ENCODE measurements around the gene FUT2. TPM values are rescaled to one million over a fixed set of nuclear protein-coding genes. Genes with fewer than 3 reads are reported as not detected.
"Not testable (repeated sequence)": the region's sequence is repeated elsewhere in the genome, so short reads cannot be mapped to it uniquely, and the experiment has no call there.

Gene FUT2
- total RNA-seq, 2 experiments from 2014 or later = not detected

DNA sequence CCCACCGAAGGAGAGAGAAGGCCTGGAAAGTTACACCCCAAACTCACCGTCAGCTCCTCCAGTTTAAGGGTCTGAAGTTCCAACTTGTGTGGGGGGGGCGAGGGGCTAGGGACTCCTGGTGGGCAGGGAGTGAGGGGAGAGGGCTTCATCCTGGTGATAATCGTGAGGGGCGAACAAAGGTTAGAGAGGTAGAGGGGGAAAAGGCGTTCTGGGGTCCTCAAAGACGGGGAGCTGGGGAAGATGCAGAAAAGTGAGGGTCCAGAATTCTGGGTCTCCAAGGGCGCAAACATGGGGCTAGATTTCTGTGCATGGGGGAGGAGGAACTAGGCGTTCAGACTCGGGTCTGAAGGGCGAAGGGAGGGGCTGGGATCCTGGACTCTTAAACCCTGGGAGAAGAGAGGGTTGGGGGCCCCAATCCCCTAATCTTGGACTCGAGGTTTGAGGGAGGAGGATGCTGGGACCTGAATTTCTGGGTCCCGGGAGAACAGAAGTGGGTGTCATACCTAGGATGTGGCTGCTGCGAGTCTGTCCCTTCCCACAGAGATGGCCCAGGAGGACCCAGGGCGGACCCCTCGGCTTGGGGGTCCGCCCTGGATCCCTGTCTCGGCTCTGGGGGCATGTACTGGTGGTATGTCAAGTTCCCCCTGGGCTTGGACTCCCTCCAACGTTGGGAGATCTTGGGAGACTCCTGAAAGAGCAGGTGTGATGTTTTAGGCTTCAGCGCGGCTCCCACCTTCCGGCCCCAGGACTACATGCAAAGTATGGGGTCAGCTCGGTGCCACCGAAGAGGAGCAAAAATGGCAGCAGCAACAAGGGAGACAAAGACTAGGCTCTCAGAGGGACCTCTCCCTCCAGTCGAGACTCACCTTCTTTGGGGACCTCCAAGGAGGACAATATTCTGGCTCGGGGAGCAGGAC lies 19.2 kb downstream of the FUT2 start:
- Histone ChIP-seq H3K27me3 (ENCODE audit: control insufficient read depth in 1 of 2, insufficient read depth in 2 of 2, low read length in 2 of 2) (no peaks in the 10 kb centered on the region), H3K4me1 (ENCODE audit: insufficient read depth, low read length) (peaks cover 25% of the 10 kb centered on the region), H3K36me3 (ENCODE audit: insufficient read depth, low read length) (no peaks in the 10 kb centered on the region), H3K9me3 (ENCODE audit: control insufficient read depth in 1 of 2, insufficient read depth in 1 of 2, low read length in 2 of 2) (no peaks in the 10 kb centered on the region), H3K4me3 (ENCODE audit: low read length) (peak overlapping the region; percentile 68), H3K27ac (ENCODE audit: low read depth in 1 of 2, low read length in 2 of 2) (peak overlapping the region; percentile 23 to 41)
- Mint-ChIP-seq H3K27me3 (no peaks in the 10 kb centered on the region), H3K9me3 (no peaks in the 10 kb centered on the region), H3K27ac (peak overlapping the region; percentile 50), H3K4me1 (ENCODE audit: low read depth) (peaks cover 21% of the 10 kb centered on the region), H3K36me3 (ENCODE audit: low read depth) (no peaks in the 10 kb centered on the region), H3K4me3 (peak overlapping the region; percentile 81)
- TF ChIP-seq, protein P1, sequence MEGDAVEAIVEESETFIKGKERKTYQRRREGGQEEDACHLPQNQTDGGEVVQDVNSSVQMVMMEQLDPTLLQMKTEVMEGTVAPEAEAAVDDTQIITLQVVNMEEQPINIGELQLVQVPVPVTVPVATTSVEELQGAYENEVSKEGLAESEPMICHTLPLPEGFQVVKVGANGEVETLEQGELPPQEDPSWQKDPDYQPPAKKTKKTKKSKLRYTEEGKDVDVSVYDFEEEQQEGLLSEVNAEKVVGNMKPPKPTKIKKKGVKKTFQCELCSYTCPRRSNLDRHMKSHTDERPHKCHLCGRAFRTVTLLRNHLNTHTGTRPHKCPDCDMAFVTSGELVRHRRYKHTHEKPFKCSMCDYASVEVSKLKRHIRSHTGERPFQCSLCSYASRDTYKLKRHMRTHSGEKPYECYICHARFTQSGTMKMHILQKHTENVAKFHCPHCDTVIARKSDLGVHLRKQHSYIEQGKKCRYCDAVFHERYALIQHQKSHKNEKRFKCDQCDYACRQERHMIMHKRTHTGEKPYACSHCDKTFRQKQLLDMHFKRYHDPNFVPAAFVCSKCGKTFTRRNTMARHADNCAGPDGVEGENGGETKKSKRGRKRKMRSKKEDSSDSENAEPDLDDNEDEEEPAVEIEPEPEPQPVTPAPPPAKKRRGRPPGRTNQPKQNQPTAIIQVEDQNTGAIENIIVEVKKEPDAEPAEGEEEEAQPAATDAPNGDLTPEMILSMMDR (IDR thresholded peaks at IDR 0.05) = no peak
- POLR2A ChIA-PET = interaction anchor here (0.7 to 2.9 kb wide), 7 partner anchors 10 to 279 kb away, joined by 3 to 21 read pairs (median 4); partner anchors contain the start of genes CA11 and RUVBL2
- intact Hi-C loops (cut with DNase I, micrococcal nuclease) = loop anchor here (1.0 to 10.0 kb wide), 5 partner anchors 23 to 210 kb away; partner anchors contain the start of gene CA11 (in 1 of the 2)
- DNase-seq = peak in 1 of 14 experiments; percentile 37
- no peak for ATAC-seq (ENCODE audit: poor library complexity)
- CTCF ChIA-PET = interaction anchor here (1.0 to 2.2 kb wide), 2 partner anchors 24 to 80 kb away, joined by 3 to 6 read pairs; no protein-coding TSS in a partner anchor

DNA sequence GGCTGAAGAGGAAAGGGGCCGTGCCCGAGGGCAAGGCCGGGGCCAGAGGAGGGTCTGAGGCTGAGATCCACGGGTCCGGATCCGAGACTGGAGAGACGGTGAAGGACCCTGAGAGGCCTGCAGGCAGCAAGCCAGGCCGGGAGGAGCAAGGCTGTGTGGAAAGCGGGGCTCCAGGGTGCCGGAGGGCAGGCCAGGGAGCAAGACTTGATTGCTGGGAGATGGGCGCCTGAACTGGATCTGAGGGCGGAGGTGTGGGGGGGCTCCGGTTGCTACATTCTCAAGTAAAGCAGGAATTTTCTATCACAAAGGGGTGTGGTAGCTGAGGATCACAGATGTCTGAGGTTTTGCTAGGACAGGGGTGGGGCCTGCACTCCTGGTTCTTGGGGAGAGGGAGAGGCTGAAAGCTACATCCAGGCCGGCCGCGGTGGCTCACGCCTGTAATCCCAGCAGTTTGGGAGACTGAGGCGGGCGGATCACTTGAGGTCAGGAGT lies 20.0 kb downstream of the FUT2 start:
- DNase-seq = peak in 1 of 14 experiments; percentile 40
- Mint-ChIP-seq H3K9me3 (no peaks in the 10 kb centered on the region), H3K4me1 (ENCODE audit: low read depth) (peaks cover 26% of the 10 kb centered on the region), H3K27me3 (no peaks in the 10 kb centered on the region), H3K36me3 (ENCODE audit: low read depth) (no peaks in the 10 kb centered on the region), H3K27ac (no peak overlapping the region), H3K4me3 (peak overlapping the region; percentile 65)
- ATAC-seq (ENCODE audit: poor library complexity) = no peak
- no peak overlapping the region for H3K4me3 ChIP-seq (ENCODE audit: low read length)
- ChIA-PET POLR2A (interaction anchor here (0.9 kb wide), 1 partner anchor 69 kb away, joined by 3 read pairs; the partner anchor contains the start of gene CA11), CTCF (no interaction called here)
- H3K36me3 ChIP-seq (ENCODE audit: insufficient read depth, low read length) = no peaks in the 10 kb centered on the region
- TF ChIP-seq, protein P1 (IDR thresholded peaks at IDR 0.05) = no peak
- no peaks in the 10 kb centered on the region for H3K27me3 ChIP-seq (ENCODE audit: control insufficient read depth in 1 of 2, insufficient read depth in 2 of 2, low read length in 2 of 2)
- H3K4me1 ChIP-seq (ENCODE audit: insufficient read depth, low read length) = peaks cover 32% of the 10 kb centered on the region
- H3K9me3 ChIP-seq (ENCODE audit: control insufficient read depth in 1 of 2, insufficient read depth in 1 of 2, low read length in 2 of 2) = no peaks in the 10 kb centered on the region
- intact Hi-C loops (cut with DNase I, micrococcal nuclease) = loop anchor here in 1 of 2 experiments (2.0 to 10.0 kb wide), 2 partner anchors 69 to 211 kb away; partner anchors contain the start of gene CA11
- H3K27ac ChIP-seq (ENCODE audit: low read depth in 1 of 2, low read length in 2 of 2) = no peak overlapping the region

DNA sequence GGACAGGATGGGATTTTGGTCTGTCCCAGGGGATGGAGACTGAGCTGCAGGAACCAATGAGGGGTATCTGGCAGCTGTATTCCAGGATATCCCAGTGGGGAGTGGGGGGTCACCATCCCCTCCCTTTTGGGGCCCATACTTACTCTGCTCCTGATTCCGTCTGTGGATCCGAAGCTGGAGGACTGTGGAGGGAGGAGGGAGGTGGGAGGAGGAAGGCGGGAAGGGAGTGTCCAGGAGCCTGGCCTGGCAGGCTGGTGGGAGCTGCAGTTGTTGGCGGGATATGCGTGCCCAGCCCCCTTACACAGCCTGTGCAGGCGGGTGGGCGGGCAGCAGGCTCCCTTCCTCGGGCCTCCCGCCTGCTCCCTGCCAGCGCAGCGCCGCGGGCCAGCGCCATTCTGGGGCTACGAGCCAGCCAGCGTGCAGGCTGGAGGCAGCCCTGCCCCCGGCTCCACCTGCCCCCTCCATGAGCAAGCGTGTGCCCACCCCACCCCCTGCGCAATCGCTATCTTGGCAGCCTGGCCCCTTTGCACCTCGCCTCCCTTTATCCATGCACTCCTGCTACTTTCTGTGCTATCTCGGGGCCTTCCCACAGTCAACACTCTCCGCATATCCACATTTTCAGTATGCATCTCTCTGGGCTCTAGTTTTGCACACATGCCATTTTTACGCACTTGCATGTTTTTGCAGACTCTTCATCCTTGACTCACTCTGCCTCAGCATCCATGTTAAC lies 21.0 kb downstream of the FUT2 start:
- no peak overlapping the region for H3K4me3 ChIP-seq (ENCODE audit: low read length)
- DNase-seq (peak in 1 of 14 experiments; percentile 29), ATAC-seq (ENCODE audit: poor library complexity) (no peak)
- no peaks in the 10 kb centered on the region for H3K36me3 ChIP-seq (ENCODE audit: insufficient read depth, low read length)
- H3K9me3 ChIP-seq (ENCODE audit: control insufficient read depth in 1 of 2, insufficient read depth in 1 of 2, low read length in 2 of 2) = no peaks in the 10 kb centered on the region
- H3K9me3 Mint-ChIP-seq = no peaks in the 10 kb centered on the region
- peaks cover 42% of the 10 kb centered on the region for H3K4me1 ChIP-seq (ENCODE audit: insufficient read depth, low read length)
- H3K27me3 ChIP-seq (ENCODE audit: control insufficient read depth in 1 of 2, insufficient read depth in 2 of 2, low read length in 2 of 2) = no peaks in the 10 kb centered on the region
- ChIA-PET CTCF (no interaction called here), POLR2A (interaction anchor here (0.9 kb wide), 1 partner anchor 70 kb away, joined by 3 read pairs; the partner anchor contains the start of gene CA11)
- intact Hi-C loops (cut with DNase I, micrococcal nuclease) = loop anchor here in 1 of 2 experiments (10.0 kb wide), 1 partner anchor 212 kb away; no protein-coding TSS in a partner anchor
- no peak overlapping the region for H3K27ac ChIP-seq (ENCODE audit: low read depth in 1 of 2, low read length in 2 of 2)
- peak overlapping the region; percentile 45 for H3K4me3 Mint-ChIP-seq
- TF ChIP-seq, protein P1 (IDR thresholded peaks at IDR 0.05) = no peak
- H3K27me3 Mint-ChIP-seq = no peaks in the 10 kb centered on the region
- H3K4me1 Mint-ChIP-seq (ENCODE audit: low read depth) = peaks cover 31% of the 10 kb centered on the region
- no peaks in the 10 kb centered on the region for H3K36me3 Mint-ChIP-seq (ENCODE audit: low read depth)
- H3K27ac Mint-ChIP-seq = no peak overlapping the region

DNA sequence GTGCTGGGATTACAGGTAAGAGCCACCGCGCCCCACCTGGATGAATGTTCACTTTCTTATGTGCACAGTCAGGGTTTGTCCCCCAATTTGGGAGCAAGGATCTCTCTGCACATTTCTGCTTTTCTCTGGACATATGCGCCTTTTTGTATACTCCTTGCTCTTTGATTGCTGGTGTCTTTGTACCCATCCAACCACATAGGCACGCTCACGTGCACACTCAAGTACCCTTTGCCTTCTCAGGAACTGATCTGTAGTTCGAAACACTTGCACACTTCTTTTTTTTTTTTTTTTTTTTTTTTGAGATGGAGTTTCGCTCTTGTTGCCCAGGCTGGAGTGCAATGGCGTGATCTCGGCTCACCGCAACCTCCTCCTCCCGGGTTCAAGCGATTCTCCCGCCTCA lies 22.3 kb downstream of the FUT2 start:
- H3K4me3 Mint-ChIP-seq = peak overlapping the region; percentile 4
- CTCF ChIA-PET; H3K27ac ChIP-seq (ENCODE audit: low read depth in 1 of 2, low read length in 2 of 2); H3K9me3 ChIP-seq (ENCODE audit: control insufficient read depth in 1 of 2, insufficient read depth in 1 of 2, low read length in 2 of 2); H3K27me3 Mint-ChIP-seq; DNase-seq; H3K36me3 ChIP-seq (ENCODE audit: insufficient read depth, low read length); H3K9me3 Mint-ChIP-seq; ATAC-seq (ENCODE audit: poor library complexity); H3K27me3 ChIP-seq (ENCODE audit: control insufficient read depth in 1 of 2, insufficient read depth in 2 of 2, low read length in 2 of 2); H3K4me3 ChIP-seq (ENCODE audit: low read length); H3K36me3 Mint-ChIP-seq (ENCODE audit: low read depth); POLR2A ChIA-PET; H3K27ac Mint-ChIP-seq: not testable (repeated sequence)
- intact Hi-C loops (cut with DNase I, micrococcal nuclease) = loop anchor here in 1 of 2 experiments (10.0 kb wide), 1 partner anchor 213 kb away; no protein-coding TSS in a partner anchor
- H3K4me1 ChIP-seq (ENCODE audit: insufficient read depth, low read length) = peaks cover 38% of the 10 kb centered on the region
- peaks cover 26% of the 10 kb centered on the region for H3K4me1 Mint-ChIP-seq (ENCODE audit: low read depth)
